RWPE1 (cell line): Measurements from ENCODE around the gene CHP2.
"Not testable (repeated sequence)": the region's sequence is repeated elsewhere in the genome, so short reads cannot be mapped to it uniquely, and the experiment has no call there.

Experiments
- CTCF ChIA-PET: fragments of 350-600 bp; sonication (Branson Sonifier 250); formaldehyde crosslinking; extraction: SDS; loops from one replicate; lab custom pipeline; 2021; lab: Yijun Ruan, JAX
- POLR2A ChIA-PET: fragments of 400-600 bp; formaldehyde crosslinking; extraction: SDS; loops from one replicate; lab custom pipeline; 2020; ENCODE audit warnings: antibody characterized with exemption; ENCODE audit not compliant: low non-redundant PET; lab: Yijun Ruan, JAX
- DNase-seq: peaks from one replicate; pipeline ENCODE4 v3.0.0; 2012; ENCODE audit warnings: low spot score
- H3K27ac ChIP-seq: fragments of 450-650 bp; 2 replicates; pipeline ENCODE4 v1.5.1; 2017
- TF ChIP-seq, protein P1 (sequence below): fragments of 450-650 bp; conservative IDR thresholded peaks from 2 replicates; pipeline ENCODE4 v1.5.1; 2017; ENCODE audit warnings: low read depth, mild to moderate bottlenecking

CHP2 gene

DNA sequence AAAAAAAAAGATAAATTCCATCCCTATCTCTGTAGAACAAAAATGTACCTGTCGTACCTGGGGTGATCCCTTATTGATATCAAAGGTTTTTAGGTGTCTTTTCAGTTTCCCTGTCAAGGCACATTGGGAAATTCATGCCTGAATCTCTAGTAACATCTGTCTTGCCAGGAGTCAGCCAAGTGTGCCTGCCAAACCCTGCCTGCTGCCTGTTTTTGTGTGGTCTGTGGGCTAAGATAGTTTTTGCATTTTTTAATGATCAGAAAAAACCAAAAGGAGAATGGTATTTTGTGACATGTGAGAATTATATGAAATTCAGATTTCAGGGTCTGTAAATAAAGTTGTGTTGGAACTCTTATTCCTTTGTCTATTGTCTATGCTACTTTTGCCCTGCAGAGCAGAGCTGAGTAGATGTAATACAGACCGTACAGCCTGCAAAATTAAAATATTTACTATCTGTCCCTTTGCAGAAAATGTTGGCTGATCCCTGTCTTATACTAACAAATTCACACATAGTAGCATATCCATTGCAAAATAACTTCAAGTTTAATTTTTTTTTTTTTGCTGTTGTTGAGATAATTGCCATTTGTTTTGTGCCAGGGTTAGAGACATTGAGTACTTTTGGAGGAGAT, 13.0 kb upstream of the CHP2 start:
- no peak overlapping the region for H3K27ac ChIP-seq
- DNase-seq, result no peak
- ChIA-PET CTCF (no interaction called here), POLR2A (no interaction called here)
- TF ChIP-seq, protein P1, sequence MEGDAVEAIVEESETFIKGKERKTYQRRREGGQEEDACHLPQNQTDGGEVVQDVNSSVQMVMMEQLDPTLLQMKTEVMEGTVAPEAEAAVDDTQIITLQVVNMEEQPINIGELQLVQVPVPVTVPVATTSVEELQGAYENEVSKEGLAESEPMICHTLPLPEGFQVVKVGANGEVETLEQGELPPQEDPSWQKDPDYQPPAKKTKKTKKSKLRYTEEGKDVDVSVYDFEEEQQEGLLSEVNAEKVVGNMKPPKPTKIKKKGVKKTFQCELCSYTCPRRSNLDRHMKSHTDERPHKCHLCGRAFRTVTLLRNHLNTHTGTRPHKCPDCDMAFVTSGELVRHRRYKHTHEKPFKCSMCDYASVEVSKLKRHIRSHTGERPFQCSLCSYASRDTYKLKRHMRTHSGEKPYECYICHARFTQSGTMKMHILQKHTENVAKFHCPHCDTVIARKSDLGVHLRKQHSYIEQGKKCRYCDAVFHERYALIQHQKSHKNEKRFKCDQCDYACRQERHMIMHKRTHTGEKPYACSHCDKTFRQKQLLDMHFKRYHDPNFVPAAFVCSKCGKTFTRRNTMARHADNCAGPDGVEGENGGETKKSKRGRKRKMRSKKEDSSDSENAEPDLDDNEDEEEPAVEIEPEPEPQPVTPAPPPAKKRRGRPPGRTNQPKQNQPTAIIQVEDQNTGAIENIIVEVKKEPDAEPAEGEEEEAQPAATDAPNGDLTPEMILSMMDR, result no peak

DNA sequence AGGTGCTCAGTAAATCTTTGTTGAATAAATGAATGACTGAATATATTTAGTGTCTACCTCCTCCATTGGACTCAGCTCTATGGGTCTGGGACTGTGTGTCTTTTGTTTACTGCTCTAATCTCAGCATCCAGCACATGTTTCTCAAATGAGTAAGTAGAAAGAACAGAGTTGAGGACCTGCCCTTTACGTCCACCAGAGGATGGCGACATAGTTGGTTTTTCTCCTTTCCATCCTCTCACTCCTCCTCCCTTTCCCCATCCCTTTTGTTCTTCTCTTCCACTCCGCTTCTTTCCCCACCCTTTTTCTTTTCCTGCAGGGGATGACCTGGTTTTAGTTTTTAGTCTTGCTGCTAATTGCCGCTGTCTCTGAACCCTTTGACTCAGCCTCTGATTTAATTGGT, 12.1 kb upstream of the CHP2 start:
- POLR2A ChIA-PET, result no interaction called here
- CTCF ChIA-PET, result no interaction called here
- DNase-seq, result no peak
- no peak overlapping the region for H3K27ac ChIP-seq
- TF ChIP-seq, protein P1, result no peak

DNA sequence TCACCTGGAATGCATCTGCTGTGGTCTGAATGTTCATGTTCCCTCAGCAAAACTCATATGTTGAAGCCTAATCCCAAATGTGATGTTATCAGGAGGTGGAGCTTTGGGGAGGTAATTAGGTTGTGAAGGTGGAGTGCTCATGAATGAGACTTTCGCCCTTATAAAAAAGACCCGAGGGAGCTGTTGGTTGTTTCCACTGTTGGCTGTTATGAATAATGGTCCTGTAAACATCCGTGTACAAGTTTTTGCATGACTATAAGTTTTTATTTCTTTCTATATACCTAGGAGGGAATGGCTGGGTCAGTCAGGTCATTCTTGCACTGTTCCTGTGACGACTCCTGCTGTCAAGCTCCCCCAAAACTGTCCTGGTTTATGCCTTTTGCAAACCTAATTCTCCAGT, 9.6 kb upstream of the CHP2 start:
- CTCF ChIA-PET, result no interaction called here
- TF ChIP-seq, protein P1, result no peak
- POLR2A ChIA-PET, result no interaction called here
- no peak overlapping the region for H3K27ac ChIP-seq
- DNase-seq, result no peak

DNA sequence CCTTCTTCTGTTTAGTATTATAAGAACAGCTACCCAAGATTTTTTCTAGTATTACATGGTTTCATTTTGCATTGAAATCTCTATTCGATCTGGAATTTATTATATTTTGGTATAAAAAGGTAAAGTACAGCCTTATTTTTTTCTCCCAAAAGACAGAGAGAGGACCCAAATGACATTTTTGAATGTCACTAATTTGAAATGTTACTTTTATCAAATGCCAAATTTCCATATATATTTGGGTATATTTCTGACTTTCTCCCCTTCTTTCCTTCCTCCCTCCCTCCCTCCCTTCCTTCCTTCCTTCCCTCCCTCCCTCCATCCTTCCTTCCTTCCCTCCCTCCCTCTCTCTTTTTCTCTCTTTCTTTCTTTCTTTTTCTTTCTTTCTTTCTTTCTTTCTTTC, 6.2 kb upstream of the CHP2 start:
- POLR2A ChIA-PET, result no interaction called here
- CTCF ChIA-PET, result no interaction called here
- TF ChIP-seq, protein P1, result no peak

DNA sequence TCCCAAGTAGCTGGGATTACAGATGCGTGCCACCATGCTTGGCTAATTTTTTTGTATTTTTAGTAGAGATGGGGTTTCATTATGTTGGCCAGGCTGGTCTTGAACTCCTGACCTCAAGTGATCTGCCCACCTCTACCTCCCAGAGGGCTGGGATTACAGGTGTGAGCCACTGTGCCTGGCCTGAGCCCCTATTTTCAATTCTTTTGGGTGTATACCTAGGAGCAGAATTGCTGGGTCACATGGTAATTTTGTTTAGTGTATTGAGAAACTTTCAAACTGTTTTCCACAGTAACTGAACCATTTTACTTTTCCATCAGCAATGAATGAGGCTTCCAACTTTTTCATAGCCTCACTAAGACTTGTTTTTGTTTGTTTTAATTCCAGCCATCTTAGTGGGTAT, 3.8 kb upstream of the CHP2 start:
- H3K27ac ChIP-seq, POLR2A ChIA-PET, DNase-seq, CTCF ChIA-PET: not testable (repeated sequence)

More for the DNA sequence above, 6.2 kb upstream of the CHP2 start:
- DNase-seq, result no peak
- no peak overlapping the region for H3K27ac ChIP-seq

DNA sequence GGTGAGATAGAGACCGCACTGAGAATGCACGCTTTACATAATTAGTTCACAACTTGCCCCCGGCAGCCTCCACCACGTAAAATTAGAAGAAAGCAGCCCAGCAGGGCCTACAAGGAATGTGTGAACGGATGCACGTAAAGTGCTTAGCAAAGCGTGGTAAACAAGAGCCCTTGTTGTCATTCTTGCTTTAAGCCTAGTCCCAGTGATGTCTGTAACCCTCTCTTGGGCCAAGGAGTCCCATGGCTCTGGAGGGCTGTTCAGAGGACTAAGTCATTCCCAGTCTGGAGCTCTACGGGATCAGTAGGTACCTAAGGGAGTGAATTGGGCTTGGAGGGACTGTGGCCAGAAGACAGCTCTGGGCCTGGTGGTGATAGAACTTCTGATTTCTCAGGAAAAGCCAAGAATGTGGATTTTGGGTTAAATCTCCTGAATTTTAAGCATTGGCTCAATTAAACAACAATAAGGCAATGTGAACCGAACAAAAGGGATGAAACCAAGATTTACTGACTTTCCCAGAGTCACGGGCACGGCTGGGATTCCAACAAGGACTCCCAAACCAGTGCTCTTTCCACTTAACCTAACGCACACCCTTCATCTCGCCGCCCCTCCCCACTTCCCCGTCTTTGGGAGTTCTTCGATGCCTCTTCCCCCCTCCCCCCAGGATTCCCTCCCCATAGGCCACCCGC, 775 bp upstream of the CHP2 start:
- CTCF ChIA-PET, result interaction anchor here (1.0 to 1.1 kb wide), 2 partner anchors 36 to 75 kb away, joined by 3 read pairs; partner anchors contain the start of gene PLK1
- TF ChIP-seq, protein P1, result no peak
- H3K27ac ChIP-seq, result no peak overlapping the region
- no peak for DNase-seq
- POLR2A ChIA-PET, result no interaction called here

DNA sequence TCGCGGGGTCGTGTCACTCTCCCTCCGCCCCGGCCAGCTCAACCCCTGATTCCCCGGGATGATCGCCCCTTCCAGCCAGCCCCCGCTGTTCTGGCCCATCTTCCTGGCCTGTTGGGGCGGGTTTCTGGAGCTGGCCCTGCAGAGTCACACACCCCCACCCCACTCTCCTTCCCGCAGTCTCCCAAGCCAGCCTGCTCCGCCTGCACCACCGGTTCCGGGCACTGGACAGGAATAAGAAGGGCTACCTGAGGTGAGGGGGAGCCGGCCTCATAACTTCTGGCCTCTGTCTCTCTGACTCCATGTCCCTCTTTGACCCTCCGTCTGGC, 621 bp downstream of the CHP2 start:
- TF ChIP-seq, protein P1, result no peak
- CTCF ChIA-PET, result no interaction called here
- POLR2A ChIA-PET, result no interaction called here
- H3K27ac ChIP-seq, result no peak overlapping the region
- no peak for DNase-seq
